ENCODE measurements around the gene ELK4. TPM values are rescaled to one million over a fixed set of nuclear protein-coding genes. Genes with fewer than 3 reads are reported as not detected.

ELK4 gene
- total and polyA plus RNA-seq, 2 of the 13 experiments (the other 11 are each of a cell fraction or from before 2014, with no cell fraction given), result 8.3 to 13.1 TPM

DNA sequence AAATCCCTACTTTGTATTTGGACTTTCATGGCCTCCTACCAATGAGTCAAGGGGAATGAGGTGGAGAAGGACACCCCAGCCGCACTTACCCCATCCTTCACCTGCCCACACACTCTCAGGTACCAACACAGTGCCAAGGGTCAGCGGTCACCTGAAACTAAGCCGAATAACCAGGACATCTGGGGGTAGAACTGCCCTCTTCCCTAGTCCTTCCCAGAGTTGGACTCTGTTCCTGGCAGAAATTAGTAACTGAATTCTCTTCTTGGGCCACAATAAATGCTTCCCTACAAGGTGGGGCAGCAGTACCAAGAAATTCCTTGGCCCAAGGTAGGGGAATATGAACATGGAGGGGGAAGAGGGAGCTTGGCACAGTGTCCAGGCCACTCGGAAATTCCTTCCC, 41.2 kb upstream of the ELK4 start:
- H3K4me3 ChIP-seq (replicated peaks in 1 of 3; ENCODE audit: insufficient read depth in 1 of 3, low read depth in 2 of 3, low read length in 3 of 3), result no peak overlapping the region
- peaks cover 93% of the 10 kb centered on the region for H3K4me1 ChIP-seq (ENCODE audit: insufficient read depth, low read length)
- H3K9ac ChIP-seq (ENCODE audit: insufficient read depth, low read depth, low read length), result no peak overlapping the region
- no peaks in the 10 kb centered on the region for H3K27me3 ChIP-seq (ENCODE audit: control insufficient read depth in 1 of 2, insufficient read depth in 2 of 2, low read length in 2 of 2)
- no peaks in the 10 kb centered on the region; a peak in 1 of 5 replicates for H3K36me3 ChIP-seq (replicated peaks in 1 of 2; ENCODE audit: control insufficient read depth in 1 of 2, insufficient read depth in 2 of 2, low read length in 2 of 2)
- no peak overlapping the region for H3K27ac ChIP-seq (ENCODE audit: extremely low read length, insufficient read depth, low read length)
- TF ChIP-seq ZNF790 (CRISPR knock-in tag; IDR thresholded peaks at IDR 0.05; ENCODE audit: borderline replicate concordance) (no peak), MIER3 (CRISPR knock-in tag; IDR thresholded peaks at IDR 0.05; ENCODE audit: borderline replicate concordance) (no peak), CHCHD3 (CRISPR knock-in tag; IDR thresholded peaks at IDR 0.05) (no peak), YEATS4 (CRISPR knock-in tag; IDR thresholded peaks at IDR 0.05; ENCODE audit: borderline replicate concordance) (no peak), CEBPB (IDR thresholded peaks at IDR 0.05; ENCODE audit: borderline replicate concordance, low read depth, low read length) (no peak), RFX1 (IDR thresholded peaks at IDR 0.05) (no peak), PHB2 (IDR thresholded peaks at IDR 0.05; ENCODE audit: partially characterized antibody) (no peak), ZNF549 (CRISPR knock-in tag; IDR thresholded peaks at IDR 0.05) (no peak)
- TF ChIP-seq, protein P1, sequence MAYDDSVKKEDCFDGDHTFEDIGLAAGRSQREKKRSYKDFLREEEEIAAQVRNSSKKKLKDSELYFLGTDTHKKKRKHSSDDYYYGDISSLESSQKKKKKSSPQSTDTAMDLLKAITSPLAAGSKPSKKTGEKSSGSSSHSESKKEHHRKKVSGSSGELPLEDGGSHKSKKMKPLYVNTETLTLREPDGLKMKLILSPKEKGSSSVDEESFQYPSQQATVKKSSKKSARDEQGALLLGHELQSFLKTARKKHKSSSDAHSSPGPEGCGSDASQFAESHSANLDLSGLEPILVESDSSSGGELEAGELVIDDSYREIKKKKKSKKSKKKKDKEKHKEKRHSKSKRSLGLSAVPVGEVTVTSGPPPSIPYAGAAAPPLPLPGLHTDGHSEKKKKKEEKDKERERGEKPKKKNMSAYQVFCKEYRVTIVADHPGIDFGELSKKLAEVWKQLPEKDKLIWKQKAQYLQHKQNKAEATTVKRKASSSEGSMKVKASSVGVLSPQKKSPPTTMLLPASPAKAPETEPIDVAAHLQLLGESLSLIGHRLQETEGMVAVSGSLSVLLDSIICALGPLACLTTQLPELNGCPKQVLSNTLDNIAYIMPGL (CRISPR knock-in tag; IDR thresholded peaks at IDR 0.05; ENCODE audit: borderline replicate concordance in 1 of 2, low read depth in 1 of 2), result no peak
- TF ChIP-seq, protein P2, sequence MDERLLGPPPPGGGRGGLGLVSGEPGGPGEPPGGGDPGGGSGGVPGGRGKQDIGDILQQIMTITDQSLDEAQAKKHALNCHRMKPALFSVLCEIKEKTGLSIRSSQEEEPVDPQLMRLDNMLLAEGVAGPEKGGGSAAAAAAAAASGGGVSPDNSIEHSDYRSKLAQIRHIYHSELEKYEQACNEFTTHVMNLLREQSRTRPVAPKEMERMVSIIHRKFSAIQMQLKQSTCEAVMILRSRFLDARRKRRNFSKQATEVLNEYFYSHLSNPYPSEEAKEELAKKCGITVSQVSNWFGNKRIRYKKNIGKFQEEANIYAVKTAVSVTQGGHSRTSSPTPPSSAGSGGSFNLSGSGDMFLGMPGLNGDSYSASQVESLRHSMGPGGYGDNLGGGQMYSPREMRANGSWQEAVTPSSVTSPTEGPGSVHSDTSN (CRISPR knock-in tag; IDR thresholded peaks at IDR 0.05), result no peak
- TF ChIP-seq, protein P3, sequence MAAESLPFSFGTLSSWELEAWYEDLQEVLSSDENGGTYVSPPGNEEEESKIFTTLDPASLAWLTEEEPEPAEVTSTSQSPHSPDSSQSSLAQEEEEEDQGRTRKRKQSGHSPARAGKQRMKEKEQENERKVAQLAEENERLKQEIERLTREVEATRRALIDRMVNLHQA (CRISPR knock-in tag; IDR thresholded peaks at IDR 0.05), result no peak
- TF ChIP-seq, protein P4, sequence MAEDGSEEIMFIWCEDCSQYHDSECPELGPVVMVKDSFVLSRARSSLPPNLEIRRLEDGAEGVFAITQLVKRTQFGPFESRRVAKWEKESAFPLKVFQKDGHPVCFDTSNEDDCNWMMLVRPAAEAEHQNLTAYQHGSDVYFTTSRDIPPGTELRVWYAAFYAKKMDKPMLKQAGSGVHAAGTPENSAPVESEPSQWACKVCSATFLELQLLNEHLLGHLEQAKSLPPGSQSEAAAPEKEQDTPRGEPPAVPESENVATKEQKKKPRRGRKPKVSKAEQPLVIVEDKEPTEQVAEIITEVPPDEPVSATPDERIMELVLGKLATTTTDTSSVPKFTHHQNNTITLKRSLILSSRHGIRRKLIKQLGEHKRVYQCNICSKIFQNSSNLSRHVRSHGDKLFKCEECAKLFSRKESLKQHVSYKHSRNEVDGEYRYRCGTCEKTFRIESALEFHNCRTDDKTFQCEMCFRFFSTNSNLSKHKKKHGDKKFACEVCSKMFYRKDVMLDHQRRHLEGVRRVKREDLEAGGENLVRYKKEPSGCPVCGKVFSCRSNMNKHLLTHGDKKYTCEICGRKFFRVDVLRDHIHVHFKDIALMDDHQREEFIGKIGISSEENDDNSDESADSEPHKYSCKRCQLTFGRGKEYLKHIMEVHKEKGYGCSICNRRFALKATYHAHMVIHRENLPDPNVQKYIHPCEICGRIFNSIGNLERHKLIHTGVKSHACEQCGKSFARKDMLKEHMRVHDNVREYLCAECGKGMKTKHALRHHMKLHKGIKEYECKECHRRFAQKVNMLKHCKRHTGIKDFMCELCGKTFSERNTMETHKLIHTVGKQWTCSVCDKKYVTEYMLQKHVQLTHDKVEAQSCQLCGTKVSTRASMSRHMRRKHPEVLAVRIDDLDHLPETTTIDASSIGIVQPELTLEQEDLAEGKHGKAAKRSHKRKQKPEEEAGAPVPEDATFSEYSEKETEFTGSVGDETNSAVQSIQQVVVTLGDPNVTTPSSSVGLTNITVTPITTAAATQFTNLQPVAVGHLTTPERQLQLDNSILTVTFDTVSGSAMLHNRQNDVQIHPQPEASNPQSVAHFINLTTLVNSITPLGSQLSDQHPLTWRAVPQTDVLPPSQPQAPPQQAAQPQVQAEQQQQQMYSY (CRISPR knock-in tag; IDR thresholded peaks at IDR 0.05), result no peak
- TF ChIP-seq, protein P5, sequence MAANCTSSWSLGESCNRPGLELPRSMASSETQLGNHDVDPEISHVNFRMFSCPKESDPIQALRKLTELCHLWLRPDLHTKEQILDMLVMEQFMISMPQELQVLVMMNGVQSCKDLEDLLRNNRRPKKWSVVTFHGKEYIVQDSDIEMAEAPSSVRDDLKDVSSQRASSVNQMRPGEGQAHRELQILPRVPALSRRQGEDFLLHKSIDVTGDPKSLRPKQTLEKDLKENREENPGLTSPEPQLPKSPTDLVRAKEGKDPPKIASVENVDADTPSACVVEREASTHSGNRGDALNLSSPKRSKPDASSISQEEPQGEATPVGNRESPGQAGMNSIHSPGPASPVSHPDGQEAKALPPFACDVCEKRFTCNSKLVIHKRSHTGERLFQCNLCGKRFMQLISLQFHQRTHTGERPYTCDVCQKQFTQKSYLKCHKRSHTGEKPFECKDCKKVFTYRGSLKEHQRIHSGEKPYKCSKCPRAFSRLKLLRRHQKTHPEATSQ (CRISPR knock-in tag; IDR thresholded peaks at IDR 0.05; ENCODE audit: borderline replicate concordance), result no peak
- CTCF ChIA-PET (ENCODE audit: low intra/inter-chr PET ratio, low total read pairs), result no interaction called here
- no peak overlapping the region for H3K4me2 ChIP-seq (ENCODE audit: low read depth, low read length)
- no peak overlapping the region for H2AFZ ChIP-seq (ENCODE audit: low read length)
- POLR2A ChIA-PET, result no interaction called here
- no peaks in the 10 kb centered on the region for H3K79me2 ChIP-seq (ENCODE audit: insufficient read depth, low read length)
- no peak for ATAC-seq
- BruUV-seq (replicated peaks), result no TSS peak
- no peaks in the 10 kb centered on the region for H3K9me3 ChIP-seq (ENCODE audit: low read length)
- no peak for DNase-seq (ENCODE audit: low spot score)
- FAIRE-seq, result no peak
- WGBS (ENCODE audit: low lambda C conversion rate), result 92% methylated on average over 4 of the region's 4 CpGs
- H4K20me1 ChIP-seq (ENCODE audit: insufficient read depth, low read length), result no peaks in the 10 kb centered on the region
- intact Hi-C loops (cut with micrococcal nuclease; ENCODE audit: unreplicated experiment), result loop anchor here (2.0 kb wide), 1 partner anchor 38 kb away; no protein-coding TSS in a partner anchor
- in situ Hi-C loops (cut with HindIII; ENCODE audit: extremely low pct_ligation_motif_present, low pct_unique_long_range_greater_than_20kb), result no loop called here
